NCI-H1092 treated with DMSO at 0.1 percent for 48 hours (cell line): ENCODE results near the gene DISP3.

ENCODE experiments used
- DNase-seq: peaks from one replicate; lab custom pipeline; 2025; lab: John Stamatoyannopoulos, UW

DISP3 gene

DNA sequence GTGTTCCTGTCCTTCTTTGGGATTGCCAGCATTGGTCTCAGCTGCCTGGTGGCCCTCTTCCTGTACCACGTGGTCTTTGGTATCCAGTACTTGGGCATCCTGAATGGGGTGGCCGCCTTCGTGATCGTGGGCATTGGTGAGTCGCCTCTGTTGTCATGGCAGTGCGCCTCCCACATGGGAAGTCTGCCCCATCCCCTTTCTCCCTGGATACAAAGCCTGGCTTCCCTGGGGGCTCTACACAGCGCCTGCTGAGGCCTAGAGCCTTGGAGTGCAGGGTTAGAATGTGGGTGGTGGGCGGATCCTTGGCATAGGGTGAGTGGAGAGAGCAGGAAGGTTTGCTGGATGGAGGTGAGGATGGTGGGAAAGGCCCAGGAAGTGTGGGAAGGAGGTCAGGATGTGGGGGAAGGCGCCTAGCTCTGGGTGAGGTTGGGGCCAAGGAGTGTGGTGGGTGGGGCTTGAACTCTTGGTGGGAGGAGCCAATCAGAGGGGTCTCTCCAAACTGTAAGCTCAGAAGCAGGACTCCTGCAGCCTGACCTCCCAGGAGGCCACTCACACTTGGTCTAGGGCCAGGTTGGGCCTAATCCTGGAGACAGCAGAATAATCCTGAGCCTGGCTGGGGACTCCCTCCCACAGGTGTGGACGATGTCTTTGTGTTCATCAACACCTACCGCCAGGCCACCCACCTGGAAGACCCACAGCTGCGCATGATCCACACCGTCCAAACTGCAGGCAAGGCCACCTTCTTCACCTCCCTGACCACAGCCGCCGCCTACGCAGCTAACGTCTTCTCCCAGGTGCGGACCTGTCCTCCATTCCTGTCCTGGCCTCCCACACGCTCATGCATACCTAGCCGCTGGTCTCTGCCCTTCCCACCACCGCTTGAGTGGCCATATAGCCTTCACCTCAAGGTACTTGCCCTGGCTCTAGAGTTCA, 36.7 kb downstream of the DISP3 start:
- DNase-seq = no peak

DNA sequence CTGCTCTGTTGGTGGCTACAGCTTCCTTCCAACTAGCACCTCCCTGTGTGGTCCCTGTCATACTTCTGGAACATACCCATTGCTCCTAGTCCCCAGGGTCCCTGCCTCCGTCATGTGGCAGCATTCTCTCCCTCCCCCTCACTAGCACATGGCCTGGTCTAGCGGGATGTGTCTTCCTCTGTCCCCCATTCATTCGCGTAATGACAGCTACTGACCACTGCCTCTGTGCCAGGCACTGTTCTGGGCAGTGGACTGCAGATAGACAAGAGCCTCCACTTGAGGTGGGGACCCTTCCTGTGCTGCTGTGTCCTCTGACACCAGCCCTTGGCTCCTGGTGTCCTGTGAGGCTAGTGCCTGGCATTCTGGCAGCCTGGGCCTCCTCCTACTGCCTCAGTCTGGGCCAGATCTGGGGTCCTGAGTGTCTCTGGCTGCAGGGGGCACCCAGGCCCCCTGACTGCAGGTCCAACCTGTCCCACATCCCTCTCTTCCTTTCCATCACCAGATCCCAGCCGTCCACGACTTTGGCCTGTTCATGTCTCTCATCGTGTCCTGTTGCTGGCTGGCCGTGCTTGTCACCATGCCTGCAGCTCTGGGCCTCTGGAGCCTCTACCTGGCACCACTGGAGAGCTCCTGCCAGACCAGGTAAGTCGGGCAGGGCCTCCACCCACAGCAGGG, 38.1 kb downstream of the DISP3 start:
- DNase-seq = no peak

DNA sequence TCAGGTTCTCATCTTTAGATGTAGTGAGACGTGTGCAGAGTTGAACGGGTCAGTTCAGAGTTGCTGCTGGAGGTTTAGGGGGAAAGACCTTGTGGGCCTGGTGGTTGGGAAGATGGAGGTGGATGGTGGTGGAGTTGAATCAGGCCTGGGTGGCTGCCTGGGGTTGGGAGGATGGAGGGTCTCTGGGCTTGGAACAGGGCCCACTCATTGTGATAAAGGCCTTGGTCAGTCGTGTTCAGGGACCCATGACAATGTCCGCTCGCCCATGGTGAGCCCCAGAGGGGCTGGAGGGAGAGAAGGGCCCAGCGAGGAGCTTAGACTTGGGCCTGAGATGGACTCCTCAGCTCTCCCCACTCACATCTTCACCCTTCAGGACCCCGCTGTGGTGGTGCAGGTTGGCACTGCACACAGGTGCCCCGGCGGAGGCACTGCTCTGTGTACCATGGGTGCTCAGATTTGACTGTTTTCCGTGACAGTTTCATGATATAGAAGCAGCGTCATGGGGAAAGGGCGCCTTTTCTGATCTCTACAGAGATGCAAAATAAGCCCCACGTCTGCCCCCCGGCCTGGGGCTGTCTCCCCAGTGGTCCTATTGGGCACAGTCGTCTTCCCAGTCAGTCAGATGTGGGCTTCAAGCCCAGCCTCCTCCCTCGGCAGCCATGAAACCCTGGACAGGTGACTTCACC, 39.2 kb downstream of the DISP3 start:
- no peak for DNase-seq

DNA sequence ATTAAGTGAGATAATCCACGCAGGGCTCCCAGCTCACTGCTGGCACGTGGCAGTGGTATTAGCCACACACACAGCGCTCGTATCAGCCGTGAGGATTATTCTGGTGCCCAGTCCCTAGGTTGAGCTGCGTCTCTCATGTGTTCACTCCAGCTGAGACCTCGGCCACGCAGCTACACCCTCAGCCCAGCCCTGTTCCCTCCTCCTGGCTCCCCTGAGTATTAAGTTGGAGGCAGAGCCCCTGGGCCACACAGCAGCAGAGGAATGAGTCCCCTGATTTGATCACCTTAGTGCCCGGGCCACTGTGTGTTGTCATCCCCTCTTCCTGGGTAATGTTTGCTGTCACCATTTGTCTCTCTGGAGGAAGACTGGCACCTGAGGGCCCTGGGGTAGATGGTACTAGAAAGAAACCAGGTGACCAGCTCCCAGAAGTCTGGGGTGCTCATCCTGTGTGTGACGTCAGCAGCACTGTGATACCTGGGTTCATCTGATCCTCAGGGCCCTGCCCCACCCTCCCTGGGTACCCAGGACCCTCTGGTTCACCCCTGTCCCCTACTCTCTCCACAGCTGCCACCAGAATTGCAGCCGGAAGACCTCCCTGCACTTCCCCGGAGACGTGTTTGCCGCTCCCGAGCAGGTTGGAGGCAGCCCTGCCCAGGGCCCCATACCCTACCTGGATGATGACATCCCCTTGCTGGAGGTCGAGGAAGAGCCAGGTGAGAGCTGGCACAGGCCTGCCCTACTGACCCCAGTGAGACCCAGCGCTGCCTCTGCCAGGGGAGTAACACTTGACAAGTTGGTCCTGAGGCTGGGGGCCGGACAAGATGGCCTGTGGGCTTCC, 40.1 kb downstream of the DISP3 start:
- no peak for DNase-seq

DNA sequence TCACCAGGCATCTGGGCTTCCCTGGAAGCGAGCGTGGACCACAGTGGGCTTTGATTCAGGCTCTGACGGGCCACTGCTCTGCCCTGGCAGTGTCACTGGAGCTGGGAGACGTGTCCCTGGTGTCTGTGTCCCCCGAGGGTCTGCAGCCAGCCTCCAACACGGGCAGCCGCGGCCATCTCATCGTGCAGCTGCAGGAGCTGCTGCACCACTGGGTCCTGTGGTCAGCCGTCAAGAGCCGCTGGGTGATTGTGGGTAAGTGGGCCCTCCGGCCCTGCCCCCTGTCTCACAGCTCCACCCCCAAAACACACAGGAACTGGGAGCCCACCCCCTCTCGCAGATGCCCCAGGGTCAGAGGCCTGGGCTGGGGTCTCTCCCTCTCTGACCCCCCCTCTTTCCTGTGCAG, 40.7 kb downstream of the DISP3 start:
- no peak for DNase-seq

DNA sequence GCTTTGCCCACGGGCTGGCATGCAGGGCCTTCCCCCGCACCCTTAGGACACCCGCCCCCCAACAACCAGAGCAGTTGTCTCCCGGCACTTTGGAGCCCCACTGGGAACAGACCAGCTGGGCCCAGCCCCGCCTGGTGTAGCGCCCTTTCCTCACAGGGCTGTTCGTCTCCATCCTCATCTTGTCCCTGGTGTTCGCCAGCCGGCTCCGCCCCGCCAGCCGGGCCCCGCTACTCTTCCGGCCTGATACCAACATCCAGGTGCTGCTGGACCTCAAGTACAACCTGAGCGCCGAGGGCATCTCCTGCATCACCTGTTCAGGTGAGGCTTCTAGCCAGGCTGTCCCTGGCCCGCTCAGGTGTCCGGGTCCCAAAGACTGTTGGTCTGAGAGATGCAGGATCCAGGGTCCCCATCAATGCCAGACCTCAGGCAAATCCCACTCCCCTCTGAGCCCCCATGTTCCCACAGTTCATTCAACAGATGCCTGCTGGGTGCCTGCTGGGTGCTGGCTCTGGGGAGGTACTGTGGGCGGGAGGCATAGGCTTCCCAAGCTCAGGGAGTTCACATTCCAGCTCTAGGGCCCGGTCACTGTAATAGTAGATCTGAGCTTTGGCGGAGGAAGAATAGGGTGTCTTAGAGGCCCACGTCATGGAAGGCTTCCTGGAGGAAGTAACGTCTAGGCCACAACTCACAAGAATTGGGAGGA, 41.7 kb downstream of the DISP3 start:
- DNase-seq = no peak

DNA sequence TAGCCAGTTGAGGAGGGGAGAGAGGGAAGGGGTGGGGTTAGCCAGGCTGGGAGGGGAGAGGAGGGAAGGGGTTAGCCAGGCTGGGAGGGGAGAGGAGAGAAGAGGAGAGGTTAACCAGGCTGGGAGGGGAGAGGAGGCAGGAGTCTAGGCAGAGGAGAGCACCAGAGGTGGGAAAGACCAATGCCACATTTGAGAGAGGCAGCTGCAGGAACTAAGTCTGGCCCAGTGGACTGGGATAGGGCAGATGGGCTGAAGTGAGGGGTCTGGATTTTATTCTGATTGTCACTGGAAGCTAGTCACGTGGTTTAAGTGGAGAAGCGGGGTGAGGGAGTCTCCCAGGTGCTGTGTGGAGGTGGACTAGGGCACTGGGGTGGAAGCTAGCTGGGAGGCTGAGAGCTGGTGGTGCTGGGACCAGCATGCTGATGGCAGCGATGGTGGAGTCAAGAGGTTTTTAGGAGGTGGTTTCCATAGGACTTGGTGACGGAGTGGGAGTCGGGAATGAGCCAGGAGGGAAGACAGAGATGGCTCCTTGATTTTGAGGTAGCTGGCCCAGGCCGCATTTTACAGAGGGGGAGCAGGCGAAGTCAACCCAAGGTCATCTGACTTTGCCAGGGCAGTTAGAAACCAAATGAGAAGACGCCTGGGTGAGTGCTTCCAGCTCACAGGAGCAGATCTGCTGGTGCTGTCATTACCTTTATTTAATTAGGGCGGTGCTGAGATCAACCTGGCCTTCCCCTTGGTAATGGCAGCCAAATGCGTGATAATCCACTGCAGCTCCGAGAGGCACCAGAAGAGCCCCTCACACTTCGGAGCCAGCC, 42.8 kb downstream of the DISP3 start:
- no peak for DNase-seq

DNA sequence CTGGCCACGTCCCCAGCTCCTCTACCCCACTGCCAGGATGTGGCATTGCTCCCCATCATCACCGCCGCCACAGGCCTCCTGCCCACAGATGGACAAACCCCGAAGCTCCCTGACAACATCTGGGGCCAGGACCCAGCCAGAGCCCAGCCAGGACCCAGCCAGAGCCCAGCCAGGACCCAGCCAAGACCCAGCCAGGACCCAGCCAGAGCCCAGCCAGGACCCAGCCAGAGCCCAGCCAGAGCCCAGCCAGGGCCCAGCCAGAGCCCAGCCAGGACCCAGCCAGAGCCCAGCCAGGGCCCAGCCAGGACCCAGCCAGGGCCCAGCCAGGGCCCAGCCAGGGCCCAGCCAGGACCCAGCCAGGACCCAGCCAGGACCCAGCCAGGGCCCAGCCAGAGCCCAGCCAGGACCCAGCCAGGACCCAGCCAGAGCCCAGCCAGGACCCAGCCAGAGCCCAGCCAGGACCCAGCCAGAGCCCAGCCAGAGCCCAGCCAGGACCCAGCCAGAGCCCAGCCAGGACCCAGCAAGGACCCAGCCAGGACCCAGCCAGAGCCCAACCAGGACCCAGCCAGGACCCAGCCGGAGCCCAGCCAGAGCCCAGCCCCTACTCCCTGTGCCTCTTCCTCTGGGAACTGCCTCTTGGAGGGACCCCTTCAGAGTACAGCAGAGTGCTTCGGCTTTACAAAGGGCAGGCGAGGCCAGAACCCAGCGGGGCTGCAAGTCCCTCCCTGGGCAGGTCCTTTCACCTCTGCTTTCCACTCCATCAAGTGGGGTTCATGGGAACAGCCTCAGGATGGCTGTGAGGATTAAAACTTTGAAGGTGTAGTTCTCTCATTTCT, 43.7 kb downstream of the DISP3 start:
- DNase-seq = no peak

DNA sequence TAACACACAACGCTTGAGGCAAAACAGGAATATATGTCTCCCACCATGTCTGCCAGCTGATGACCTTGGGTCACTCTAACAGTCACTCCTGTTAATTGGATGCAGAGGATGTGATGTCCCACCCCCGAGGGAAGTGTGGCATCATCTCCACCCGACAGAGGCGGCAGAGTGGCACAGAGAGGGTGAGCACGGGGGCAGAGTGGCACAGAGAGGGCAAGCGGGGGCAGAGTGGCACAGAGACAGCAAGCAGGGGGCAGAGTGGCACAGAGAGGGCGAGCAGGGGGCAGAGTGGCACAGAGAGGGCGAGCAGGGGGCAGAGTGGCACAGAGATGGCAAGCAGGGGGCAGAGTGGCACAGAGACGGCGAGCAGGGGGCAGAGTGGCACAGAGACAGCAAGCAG, 44.3 kb downstream of the DISP3 start:
- no peak for DNase-seq

DNA sequence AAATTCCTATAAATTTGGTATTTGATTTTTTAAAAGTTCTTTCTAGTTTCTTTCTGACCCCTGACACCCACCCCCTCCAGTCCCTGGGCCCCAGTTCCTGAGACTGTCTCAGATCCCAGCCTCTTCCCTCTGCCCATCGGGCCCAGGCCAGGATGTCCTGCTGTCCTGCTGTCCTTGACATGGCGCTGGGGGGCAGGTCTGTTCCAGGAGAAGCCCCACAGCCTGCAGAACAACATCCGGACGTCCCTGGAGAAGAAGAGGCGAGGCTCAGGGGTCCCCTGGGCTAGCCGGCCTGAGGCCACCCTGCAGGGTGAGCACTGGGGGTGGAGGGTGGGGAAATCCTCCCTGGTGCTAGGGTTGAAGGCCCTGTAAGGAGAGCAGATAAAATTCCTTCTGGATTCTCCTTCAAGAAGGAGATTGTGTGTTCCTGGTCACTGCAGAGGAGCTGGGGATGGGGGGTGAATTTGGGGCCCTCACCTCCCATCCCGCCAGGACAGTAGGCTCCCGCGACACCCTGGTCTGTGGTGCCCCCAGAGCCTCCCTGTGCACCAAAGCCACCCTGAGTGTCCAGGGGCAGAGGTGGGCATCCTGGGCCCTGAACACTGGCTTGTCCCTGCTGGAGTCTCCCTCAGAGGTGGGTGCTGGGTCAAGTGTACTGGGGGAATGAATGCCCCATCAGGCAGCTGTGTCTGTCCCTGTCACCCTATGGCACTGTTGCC, 45.0 kb downstream of the DISP3 start:
- no peak for DNase-seq

DNA sequence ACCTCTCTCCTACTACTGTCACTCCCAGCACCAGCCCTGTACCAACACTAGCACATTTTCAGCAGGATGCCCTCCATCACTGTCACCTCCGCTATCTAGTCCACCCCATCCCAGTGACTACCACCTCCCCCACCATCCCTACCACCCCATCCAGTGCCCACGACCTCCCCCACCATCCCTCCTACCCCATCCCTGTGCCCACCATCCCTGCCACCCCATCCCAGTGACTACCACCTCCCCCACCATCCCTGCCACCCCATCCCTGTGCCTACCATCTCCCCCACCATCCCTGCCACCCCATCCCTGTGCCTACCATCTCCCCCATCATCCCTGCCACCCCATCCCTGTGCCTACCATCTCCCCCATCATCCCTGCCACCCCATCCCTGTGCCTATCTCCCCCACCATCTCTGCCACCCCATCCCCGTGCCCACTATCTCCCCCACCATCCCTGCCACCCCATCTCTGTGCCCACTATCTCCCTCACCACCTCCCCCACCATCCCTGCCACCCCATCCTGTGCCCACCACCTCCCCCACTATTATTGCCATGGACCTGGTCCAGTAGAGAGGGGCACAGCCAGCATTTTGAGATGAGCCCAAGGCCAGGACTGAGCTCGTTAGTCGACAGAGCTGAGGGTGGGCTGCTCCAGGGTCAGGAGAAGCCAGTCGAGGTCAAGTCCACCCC, 45.7 kb downstream of the DISP3 start:
- no peak for DNase-seq

DNA sequence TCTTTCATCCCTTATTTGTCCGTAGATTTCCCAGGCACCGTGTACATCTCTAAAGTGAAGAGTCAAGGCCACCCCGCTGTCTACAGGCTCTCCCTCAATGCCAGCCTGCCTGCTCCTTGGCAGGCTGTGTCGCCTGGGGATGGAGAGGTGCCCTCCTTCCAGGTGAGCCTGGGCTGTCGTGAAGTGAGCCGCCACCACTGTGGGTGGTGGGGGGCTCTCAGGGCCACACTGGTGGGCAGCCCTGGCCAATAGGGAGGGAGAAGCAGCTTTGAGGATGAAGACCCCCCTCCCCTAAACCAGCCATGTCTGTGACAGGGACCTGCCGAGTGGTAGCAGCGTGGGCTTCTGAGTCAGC, 46.2 kb downstream of the DISP3 start:
- no peak for DNase-seq

DNA sequence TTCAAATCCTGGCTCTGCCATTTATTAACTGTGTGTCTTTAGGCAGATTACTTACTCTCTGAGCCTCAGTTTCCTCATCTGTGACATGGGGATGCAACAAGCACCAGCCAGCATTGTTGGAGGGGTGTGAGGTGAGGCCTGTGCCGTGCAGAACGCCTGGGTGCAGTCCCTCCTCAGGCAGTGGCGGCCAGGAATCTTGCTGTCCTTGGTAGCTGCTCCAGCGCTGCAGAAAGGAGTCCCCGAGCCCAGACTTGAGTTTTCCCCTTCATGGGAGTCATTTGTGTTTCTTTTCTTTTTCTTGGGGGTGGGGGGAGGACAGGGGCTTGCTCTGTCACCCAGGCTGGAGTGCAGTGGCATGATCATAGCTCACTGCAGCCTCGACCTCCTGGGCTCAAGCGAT, 46.6 kb downstream of the DISP3 start:
- no peak for DNase-seq

DNA sequence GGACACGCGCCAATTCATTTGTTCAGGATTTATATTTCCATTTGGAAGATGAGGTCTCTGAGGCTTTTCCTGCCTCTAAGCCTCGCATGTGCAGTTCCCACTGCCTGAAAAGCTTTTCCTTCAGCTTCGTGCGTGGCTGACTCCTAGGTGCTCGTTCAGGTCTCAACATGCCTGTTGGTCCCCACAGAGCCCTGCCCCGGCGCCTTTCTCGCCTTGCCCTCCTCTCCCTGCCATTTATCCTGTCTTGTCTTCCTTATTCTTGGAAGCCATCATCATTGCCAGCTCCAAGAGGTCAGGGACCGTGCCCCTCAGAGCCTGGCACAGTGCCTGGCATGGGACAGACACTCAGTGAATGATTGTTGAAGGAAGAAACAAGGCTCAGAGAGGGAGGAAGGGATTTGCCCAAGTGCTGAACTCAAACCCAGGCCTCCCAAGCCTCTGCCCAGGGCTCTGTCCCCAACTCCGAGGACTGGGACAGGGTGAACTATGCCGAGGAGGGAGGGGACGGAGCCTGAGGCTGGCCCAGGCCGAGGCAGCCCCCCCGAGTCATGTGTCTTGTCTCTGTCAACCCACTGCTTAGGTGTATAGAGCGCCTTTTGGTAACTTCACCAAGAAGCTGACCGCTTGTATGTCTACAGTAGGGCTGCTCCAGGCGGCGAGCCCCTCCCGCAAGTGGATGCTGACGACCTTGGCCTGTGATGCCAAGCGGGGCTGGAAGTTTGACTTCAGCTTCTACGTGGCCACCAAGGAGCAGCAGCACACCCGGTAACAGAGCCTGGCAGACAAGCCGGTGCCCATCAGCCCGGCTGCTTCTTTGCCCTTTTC, 47.3 kb downstream of the DISP3 start:
- DNase-seq = no peak

DNA sequence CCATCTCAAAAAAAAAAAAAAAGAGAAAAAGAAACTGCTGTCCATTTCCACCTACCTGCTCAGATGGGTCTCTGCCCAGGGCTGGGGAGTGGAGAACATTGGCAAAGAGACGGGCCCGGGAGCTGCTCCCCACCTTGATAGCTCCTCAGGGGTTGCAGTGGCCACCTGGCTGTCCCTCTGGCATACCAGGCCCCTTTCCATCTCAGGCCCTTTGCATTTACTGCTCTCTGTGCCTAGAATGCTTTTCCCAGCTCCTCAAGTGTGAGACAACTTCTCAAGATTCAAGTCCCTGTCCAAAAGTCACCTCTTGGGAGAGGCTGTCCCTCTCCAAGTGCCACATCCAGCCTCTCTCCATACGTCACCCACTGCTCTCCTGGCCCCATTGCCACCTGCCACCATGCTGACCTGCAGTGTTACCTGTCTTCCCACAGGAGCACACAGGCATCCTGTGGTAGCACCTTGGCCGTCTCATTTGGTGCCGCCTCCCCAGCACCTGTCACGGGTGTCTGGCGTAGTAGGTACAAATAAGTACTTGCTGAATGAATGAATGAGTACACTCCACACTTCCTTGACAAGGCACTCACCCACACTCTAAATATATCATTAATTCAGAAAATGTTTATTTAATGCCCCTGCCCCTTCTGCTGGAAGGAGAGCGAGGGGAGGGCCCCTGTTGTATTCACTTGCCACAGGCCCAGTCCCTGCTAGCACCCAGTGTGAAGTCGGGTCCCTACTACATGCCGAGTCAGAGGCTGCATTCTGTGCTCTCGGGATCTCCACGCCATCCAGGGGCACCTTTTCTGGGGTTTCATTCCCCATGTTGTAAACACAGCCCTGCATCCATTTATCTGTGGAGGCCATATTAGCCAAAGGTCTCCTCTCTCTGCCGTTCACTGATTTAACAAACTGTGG, 48.8 kb downstream of the DISP3 start:
- no peak for DNase-seq

DNA sequence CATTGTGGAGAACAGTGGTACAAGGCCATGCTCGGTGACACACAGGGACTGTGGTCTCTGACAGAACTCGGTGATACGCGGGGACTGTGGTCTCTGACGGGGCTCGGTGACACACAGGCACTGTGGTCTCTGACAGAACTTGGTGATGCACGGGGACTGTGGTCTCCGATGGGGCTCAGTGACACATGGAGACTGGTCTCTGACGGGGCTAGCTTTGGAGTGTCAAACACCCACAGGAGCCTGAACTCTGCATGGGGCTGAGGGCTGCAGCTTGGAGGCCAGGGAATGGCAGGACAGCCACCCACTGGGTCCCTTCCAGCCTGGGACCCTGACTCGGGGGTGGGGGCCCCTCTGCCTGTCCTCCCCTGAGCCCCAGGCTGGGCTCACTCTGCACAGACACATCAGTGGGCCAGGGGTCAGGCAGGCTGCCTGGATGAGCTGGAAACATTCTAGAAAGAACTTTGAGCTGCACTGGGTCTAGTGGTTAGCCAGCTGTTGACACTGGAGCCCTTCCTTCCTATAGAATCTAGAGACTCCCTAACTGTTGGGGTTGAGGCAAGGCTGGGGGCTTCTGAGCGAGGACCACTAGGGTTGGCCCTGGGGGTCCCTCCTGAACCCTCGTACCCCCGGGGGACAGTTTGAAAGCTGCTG, 49.8 kb downstream of the DISP3 start:
- no peak for DNase-seq
